H1 (cell line): ENCODE results near the gene CACNA2D3. TPM values are rescaled to one million over a fixed set of nuclear protein-coding genes. Genes with fewer than 3 reads are reported as not detected.

Experiments
- CTCF ChIA-PET: fragments of 300-600 bp; sonication (Branson Sonifier 250); formaldehyde crosslinking; loops from one replicate; lab custom pipeline; 2021; ENCODE audit not compliant: partially characterized antibody; lab: Charles Lee
- POLR2A ChIA-PET: fragments of 300-600 bp; sonication (Branson Sonifier 250); formaldehyde crosslinking; loops from one replicate; lab custom pipeline; 2021; ENCODE audit warnings: inconsistent platforms; ENCODE audit not compliant: partially characterized antibody; lab: Charles Lee
- DNase-seq, 2 experiments: peaks; one replicate each; pipeline versions ENCODE4 v3.0.0 to v3.0.0-alpha.2; 2010 to 2022; ENCODE audit warnings: low spot score in 2 of 2, low read depth in 1 of 2, mixed read lengths in 1 of 2
- FAIRE-seq: peaks from 2 replicates; lab custom pipeline; 2011; peaks lifted over from hg19 to GRCh38; lab: Jason Lieb, UNC
- H2AFZ ChIP-seq: 2 replicates; pipeline ENCODE4 v1.8.1; 2012; ENCODE audit warnings: low read length, inconsistent platforms
- H2AK5ac ChIP-seq: 2 replicates; pipeline ENCODE4 v1.6.1; 2013; ENCODE audit warnings: low read depth, low read length
- H2BK120ac ChIP-seq: replicated peaks from 2 replicates; pipeline ENCODE3; 2013; ENCODE audit warnings: low read depth, low read length, inconsistent platforms
- H2BK12ac ChIP-seq: 2 replicates; pipeline ENCODE4 v1.6.1; 2013; ENCODE audit warnings: low read depth, low read length
- H2BK15ac ChIP-seq: 2 replicates; pipeline ENCODE4 v1.6.1; 2013; ENCODE audit warnings: low read length
- H2BK20ac ChIP-seq: 2 replicates; pipeline ENCODE4 v1.6.1; 2013; ENCODE audit warnings: low read length
- H2BK5ac ChIP-seq: 2 replicates; pipeline ENCODE4 v1.6.1; 2013; ENCODE audit warnings: low read depth, low read length
- H3K14ac ChIP-seq: 2 replicates; pipeline ENCODE4 v1.6.1; 2013; ENCODE audit warnings: inconsistent platforms; ENCODE audit not compliant: insufficient read length
- H3K18ac ChIP-seq: 2 replicates; pipeline ENCODE4 v1.6.1; 2013; ENCODE audit warnings: low read length; ENCODE audit errors: extremely low read depth
- H3K23ac ChIP-seq: 2 replicates; pipeline ENCODE4 v1.6.1; 2013; ENCODE audit warnings: inconsistent platforms; ENCODE audit not compliant: insufficient read length
- H3K23me2 ChIP-seq: 2 replicates; pipeline ENCODE4 v1.6.1; 2013; ENCODE audit warnings: low read depth, low read length
- H3K27ac ChIP-seq: 2 replicates; pipeline ENCODE4 v1.6.1; 2011; ENCODE audit warnings: low read depth, low read length, inconsistent platforms
- H3K27me3 ChIP-seq, 4 experiments: replicated peaks in 1 of 4; 1 replicate in 1 of 4; 2 replicates in 3 of 4; pipeline versions ENCODE4 v1.6.1 to v1.8.1; 2011 to 2013; ENCODE audit warnings: low read length in 3 of 4, mild to moderate bottlenecking in 3 of 4, inconsistent platforms in 2 of 4, mixed read lengths in 2 of 4, moderate library complexity in 1 of 4; ENCODE audit not compliant: control insufficient read depth in 3 of 4, insufficient read depth in 3 of 4; ENCODE audit errors: extremely low read depth in 1 of 4
- H3K36me3 ChIP-seq, 4 experiments: 2 replicates each; pipeline versions ENCODE4 v1.6.1 to v1.8.1; 2011 to 2013; ENCODE audit warnings: mild to moderate bottlenecking in 4 of 4, low read length in 3 of 4, moderate library complexity in 2 of 4, control low read depth in 1 of 4, inconsistent platforms in 1 of 4; ENCODE audit not compliant: insufficient read depth in 4 of 4, control insufficient read depth in 2 of 4
- H3K4ac ChIP-seq: replicated peaks from 2 replicates; pipeline ENCODE3; 2013; ENCODE audit warnings: low read length, low read depth, mixed read lengths, inconsistent platforms; ENCODE audit not compliant: insufficient read length
- H3K4me1 ChIP-seq, 4 experiments: replicated peaks in 1 of 4; 1 replicate in 1 of 4; 2 replicates in 3 of 4; pipeline versions ENCODE4 v1.6.1 to v1.8.1; 2011 to 2013; ENCODE audit warnings: low read length in 3 of 4, inconsistent platforms in 2 of 4, mixed read lengths in 1 of 4; ENCODE audit not compliant: insufficient read depth in 4 of 4, control insufficient read depth in 3 of 4
- H3K4me2 ChIP-seq, 2 experiments: 2 replicates each; pipeline versions ENCODE4 v1.6.1 to v1.8.1; 2011 to 2013; ENCODE audit warnings: low read depth in 2 of 2, low read length in 2 of 2, control low read depth in 1 of 2, inconsistent platforms in 1 of 2, mild to moderate bottlenecking in 1 of 2; ENCODE audit not compliant: insufficient read depth in 1 of 2
- H3K4me3 ChIP-seq, 4 experiments: fragments of 200-600, 300-600 bp in 1 of 4; sonication (generic), shearing (Covaris generic), sonication (Bioruptor Twin) in 1 of 4; 2 replicates each; pipeline versions ENCODE4 v1.5.1 to v1.8.1; 2011 to 2016; ENCODE audit warnings: low read length in 4 of 4, low read depth in 3 of 4, control low read depth in 2 of 4, inconsistent platforms in 2 of 4, mild to moderate bottlenecking in 2 of 4, mixed read lengths in 1 of 4, moderate library complexity in 1 of 4; ENCODE audit not compliant: insufficient read depth in 2 of 4; ENCODE audit errors: extremely low read depth in 1 of 4
- H3K56ac ChIP-seq: replicated peaks from 2 replicates; pipeline ENCODE3; 2013; ENCODE audit warnings: low read depth, mild to moderate bottlenecking, mixed read lengths, low read length, inconsistent platforms; ENCODE audit not compliant: insufficient read length
- H3K79me1 ChIP-seq: 2 replicates; pipeline ENCODE4 v1.6.1; 2013; ENCODE audit warnings: low read depth, low read length, control low read depth
- H3K79me2 ChIP-seq, 2 experiments: 2 replicates each; pipeline versions ENCODE4 v1.6.1 to v1.8.1; 2012 to 2013; ENCODE audit warnings: low read length in 2 of 2, mild to moderate bottlenecking in 2 of 2, inconsistent platforms in 1 of 2; ENCODE audit not compliant: insufficient read depth in 2 of 2, control insufficient read depth in 1 of 2
- H3K9ac ChIP-seq, 4 experiments: replicated peaks in 1 of 4; 1 replicate in 1 of 4; 2 replicates in 3 of 4; pipeline versions ENCODE4 v1.6.1 to v1.8.1; 2011 to 2013; ENCODE audit warnings: low read depth in 3 of 4, low read length in 3 of 4, control low read depth in 2 of 4, mild to moderate bottlenecking in 2 of 4, moderate library complexity in 2 of 4, inconsistent platforms in 1 of 4; ENCODE audit errors: extremely low read depth in 1 of 4
- H3K9me3 ChIP-seq, 2 experiments: 2 replicates each; pipeline versions ENCODE4 v1.6.1 to v1.8.1; 2012 to 2013; ENCODE audit warnings: mild to moderate bottlenecking in 2 of 2, moderate library complexity in 2 of 2, control low read depth in 1 of 2, inconsistent platforms in 1 of 2, low read depth in 1 of 2, low read length in 1 of 2, mixed read lengths in 1 of 2; ENCODE audit not compliant: insufficient read depth in 2 of 2
- H4K20me1 ChIP-seq, 2 experiments: replicated peaks in 1 of 2; 2 replicates each; pipeline versions ENCODE3 to v1.8.1; 2011 to 2013; ENCODE audit warnings: inconsistent platforms in 2 of 2, low read length in 2 of 2, mild to moderate bottlenecking in 1 of 2; ENCODE audit not compliant: insufficient read depth in 2 of 2, control insufficient read depth in 1 of 2
- H4K5ac ChIP-seq: 2 replicates; pipeline ENCODE4 v1.6.1; 2013; ENCODE audit warnings: low read length, low read depth, mixed read lengths, inconsistent platforms; ENCODE audit not compliant: insufficient read length
- H4K8ac ChIP-seq: 2 replicates; pipeline ENCODE4 v1.8.0; 2013; ENCODE audit warnings: mild to moderate bottlenecking, moderate library complexity, low read length, inconsistent platforms; ENCODE audit not compliant: insufficient read depth; ENCODE audit errors: extremely low read depth
- H4K91ac ChIP-seq: replicated peaks from 2 replicates; pipeline ENCODE3; 2013; ENCODE audit warnings: low read length, mixed read lengths, inconsistent platforms; ENCODE audit not compliant: insufficient read length
- BACH1 ChIP-seq: IDR thresholded peaks from 2 replicates; pipeline ENCODE4 v1.6.1; 2012; ENCODE audit warnings: low read length, improper control_type of control experiment
- CHD1 ChIP-seq: IDR thresholded peaks from 2 replicates; pipeline ENCODE4 v1.6.1; 2012; ENCODE audit warnings: low read depth, low read length, improper control_type of control experiment
- EGR1 ChIP-seq: IDR thresholded peaks from 2 replicates; pipeline ENCODE4 v1.6.1; 2011; ENCODE audit warnings: low read depth, low read length, borderline replicate concordance
- GABPA ChIP-seq: IDR thresholded peaks from 2 replicates; pipeline ENCODE4 v1.6.1; 2011; ENCODE audit warnings: mild to moderate bottlenecking, low read length, moderate library complexity, borderline replicate concordance; ENCODE audit not compliant: insufficient read depth
- POLR2A ChIP-seq, 2 experiments: IDR thresholded peaks; 1 replicate in 1 of 2; 2 replicates in 1 of 2; pipeline ENCODE4 v1.6.1; 2011; ENCODE audit warnings: low read depth in 2 of 2, low read length in 2 of 2, mild to moderate bottlenecking in 2 of 2; ENCODE audit errors: control extremely low read depth in 1 of 2
- POLR2AphosphoS5 ChIP-seq: IDR thresholded peaks from 2 replicates; pipeline ENCODE4 v1.6.1; 2011; ENCODE audit warnings: low read depth, low read length
- POU5F1 ChIP-seq: IDR thresholded peaks from 2 replicates; pipeline ENCODE4 v1.6.1; 2011; ENCODE audit warnings: low read depth, mild to moderate bottlenecking, low read length, moderate library complexity
- RAD21 ChIP-seq, 2 experiments: IDR thresholded peaks in 1 of 2; conservative IDR thresholded peaks in 1 of 2; 2 replicates each; pipeline ENCODE4 v1.6.1; 2011; ENCODE audit warnings: low read depth in 2 of 2, low read length in 2 of 2, improper control_type of control experiment in 1 of 2, inconsistent platforms in 1 of 2, mild to moderate bottlenecking in 1 of 2, moderate library complexity in 1 of 2
- RNF2 ChIP-seq: fragments of 200-900, 300-1000 bp; sonication (generic); IDR thresholded peaks from 2 replicates; pipeline ENCODE4 v1.7.1; 2016; ENCODE audit warnings: borderline replicate concordance, low read depth, mild to moderate bottlenecking, antibody characterized with exemption, low read length; ENCODE audit not compliant: poor library complexity, severe bottlenecking; ENCODE audit errors: missing control alignments
- SIN3A ChIP-seq, 2 experiments: IDR thresholded peaks in 1 of 2; conservative IDR thresholded peaks in 1 of 2; 2 replicates each; pipeline ENCODE4 v1.6.1; 2011 to 2012; ENCODE audit warnings: low read length in 2 of 2, improper control_type of control experiment in 1 of 2, low read depth in 1 of 2, mild to moderate bottlenecking in 1 of 2
- SUZ12 ChIP-seq: fragments of 200-600 bp; sonication (generic); IDR thresholded peaks from 2 replicates; pipeline ENCODE4 v1.6.1; 2012; ENCODE audit warnings: mild to moderate bottlenecking, inconsistent platforms, low read length, moderate library complexity, mixed read lengths
- TAF7 ChIP-seq: optimal IDR thresholded peaks from 2 replicates; pipeline ENCODE3; 2011; ENCODE audit warnings: low read depth, mild to moderate bottlenecking, inconsistent platforms, low read length, moderate library complexity, borderline replicate concordance
- TEAD4 ChIP-seq: IDR thresholded peaks from 2 replicates; pipeline ENCODE4 v1.6.1; 2012; ENCODE audit warnings: low read depth, low read length, inconsistent platforms, mixed read lengths
- WGBS, 2 experiments: shearing (Covaris generic) in 1 of 2; methylation state at CpG; one replicate each; pipeline versions ENCODE4 v1.1.6 to v1.1.7; 2013 to 2015; ENCODE audit warnings: low lambda C conversion rate in 2 of 2, mixed read lengths in 2 of 2, inconsistent platforms in 1 of 2, low coverage in 1 of 2, missing lambda C conversion rate in 1 of 2; ENCODE audit not compliant: insufficient replicate concordance in 2 of 2, insufficient coverage in 1 of 2, insufficient read length in 1 of 2; ENCODE audit errors: extremely low coverage in 1 of 2, missing lambda C conversion rate in 1 of 2; 5-methylcytosine and 5-hydroxymethylcytosine counted together
- polyA plus RNA-seq, 7 experiments: library from polyadenylated mRNA; depleted of rRNA in 3 of 7; stranded (reverse) in 5 of 7; unstranded in 2 of 7; fragments of >200 nt in 5 of 7; fragments of 200-250 nt in 2 of 7; gene quantifications; 1 replicate in 5 of 7; 2 replicates in 1 of 7; 4 replicates in 1 of 7; pipeline versions ENCODE4 v1.2.1 to v1.2.3, GENCODE V29; 2011 to 2013; ENCODE audit warnings: missing spikeins in 2 of 7, mixed read lengths in 2 of 7
- total RNA-seq: library from RNA; stranded (reverse); fragmentation: NEBNext Ultra II Directional; extraction: Animal tissue kit (Norgen Biotek cat#: 25700); gene quantifications from 2 replicates; pipeline ENCODE4 v1.2.1, GENCODE V29; 2021

The CACNA2D3 gene
- total and polyA plus RNA-seq, 2 of the 8 experiments (the other 6 are each of a cell fraction or from before 2014, with no cell fraction given) = 1.5 to 1.8 TPM

- Histone ChIP-seq H3K4ac (no peak overlapping the region), H3K56ac (no peak overlapping the region), H3K14ac (no peak overlapping the region), H3K4me3 (no peak overlapping the region), H3K27ac (no peak overlapping the region), H4K5ac (no peak overlapping the region), H4K20me1 (peaks cover 11% of the 10 kb centered on the region in 2 experiments), H2AK5ac (no peak overlapping the region), H2BK15ac (no peak overlapping the region), H3K27me3 (no peaks in the 10 kb centered on the region), H3K18ac (no peak overlapping the region), H4K91ac (no peak overlapping the region), H2BK120ac (no peak overlapping the region), H3K4me2 (peak overlapping the region in 1 of 2 experiments; percentile 80; a peak in 1 of 4 replicates), H2BK20ac (no peak overlapping the region), H3K79me2 (peaks cover 0 to 14% of the 10 kb centered on the region in 2 experiments; a peak in 2 of 4 replicates), H2AFZ (no peak overlapping the region), H3K23ac (no peak overlapping the region), H2BK12ac (no peak overlapping the region), H3K36me3 (peaks cover 20 to 53% (median 35%) of the 10 kb centered on the region in 4 experiments), H4K8ac (no peak overlapping the region), H3K4me1 (peaks cover 4 to 11% (median 7%) of the 10 kb centered on the region in 4 experiments; a peak in 5 of 7 replicates), H3K79me1 (0 out of 2 replicates have a peak, but pooled peaks cover 2% of the 10 kb centered on the region), H3K23me2 (peaks cover 2% of the 10 kb centered on the region; the same call in 1 of the 2 replicates), H2BK5ac (no peak overlapping the region), H3K9me3 (no peaks in the 10 kb centered on the region), H3K9ac (no peak overlapping the region)
- CTCF ChIA-PET = interaction anchor here (1.0 kb wide), 1 partner anchor 1619 kb away, joined by 3 read pairs; no protein-coding TSS in a partner anchor
- POLR2A ChIA-PET = interaction anchor here (0.6 to 7.8 kb wide), 27 partner anchors 9 to 742 kb away, joined by 3 to 87 read pairs (median 5); no protein-coding TSS in a partner anchor
- FAIRE-seq = no peak
- 76% methylated on average over 1 of the region's 1 CpG; no CpG with 5 or more reads in 1 of the 2 experiments for WGBS, 2 experiments
- no peak for DNase-seq
- TF ChIP-seq RAD21 (IDR thresholded peaks at IDR 0.05 in 1 of 2, conservative IDR thresholded peaks at IDR 0.05 in 1 of 2; ENCODE audit: low read depth in 2 of 2, low read length in 2 of 2) (no peak), POLR2AphosphoS5 (peak; percentile 68; the same call in 1 of the 2 replicates), POLR2A (IDR thresholded peaks at IDR 0.05; ENCODE audit: control extremely low read depth in 1 of 2, low read depth in 2 of 2, low read length in 2 of 2) (peak in 1 of 2 experiments; percentile 39; a peak in 2 of 3 replicates), SUZ12 (no peak), SIN3A (conservative IDR thresholded peaks at IDR 0.05 in 1 of 2, IDR thresholded peaks at IDR 0.05 in 1 of 2; ENCODE audit: low read depth in 1 of 2, low read length in 2 of 2) (no peak), TAF7 (peak; percentile 74), GABPA (no peak), POU5F1 (no peak), BACH1 (no peak), EGR1 (no peak), CHD1 (no peak), TEAD4 (no peak), RNF2 (no peak)
Measured at GRCh38 chr3:54632326-54632665, 509.9 kb downstream of the CACNA2D3 start.
